H1 (cell line): ENCODE results near the gene TCF25.

ENCODE experiments used
- EZH2 ChIP-seq: fragments of 200-600 bp; sonication (generic); IDR thresholded peaks from 2 replicates; pipeline ENCODE4 v1.7.1; 2012; ENCODE audit warnings: low read depth, mild to moderate bottlenecking, moderate library complexity, low read length, inconsistent platforms; ENCODE audit not compliant: severe bottlenecking
- POLR2A ChIP-seq, 2 experiments: IDR thresholded peaks; 1 replicate in 1 of 2; 2 replicates in 1 of 2; pipeline ENCODE4 v1.6.1; 2011; ENCODE audit warnings: low read depth in 2 of 2, low read length in 2 of 2, mild to moderate bottlenecking in 2 of 2; ENCODE audit errors: control extremely low read depth in 1 of 2
- TAF1 ChIP-seq: IDR thresholded peaks from 2 replicates; pipeline ENCODE4 v1.6.1; 2011; ENCODE audit warnings: mild to moderate bottlenecking, low read depth, low read length
- TF ChIP-seq, protein P1 (sequence below), 3 experiments: IDR thresholded peaks; 1 replicate in 2 of 3; 2 replicates in 1 of 3; pipeline versions ENCODE4 v1.5.1 to v1.6.1; 2011; ENCODE audit warnings: low read length in 3 of 3, mild to moderate bottlenecking in 3 of 3, inconsistent platforms in 2 of 3, low read depth in 1 of 3, moderate library complexity in 1 of 3; ENCODE audit not compliant: insufficient read depth in 1 of 3; ENCODE audit errors: control extremely low read depth in 1 of 3

DNA sequence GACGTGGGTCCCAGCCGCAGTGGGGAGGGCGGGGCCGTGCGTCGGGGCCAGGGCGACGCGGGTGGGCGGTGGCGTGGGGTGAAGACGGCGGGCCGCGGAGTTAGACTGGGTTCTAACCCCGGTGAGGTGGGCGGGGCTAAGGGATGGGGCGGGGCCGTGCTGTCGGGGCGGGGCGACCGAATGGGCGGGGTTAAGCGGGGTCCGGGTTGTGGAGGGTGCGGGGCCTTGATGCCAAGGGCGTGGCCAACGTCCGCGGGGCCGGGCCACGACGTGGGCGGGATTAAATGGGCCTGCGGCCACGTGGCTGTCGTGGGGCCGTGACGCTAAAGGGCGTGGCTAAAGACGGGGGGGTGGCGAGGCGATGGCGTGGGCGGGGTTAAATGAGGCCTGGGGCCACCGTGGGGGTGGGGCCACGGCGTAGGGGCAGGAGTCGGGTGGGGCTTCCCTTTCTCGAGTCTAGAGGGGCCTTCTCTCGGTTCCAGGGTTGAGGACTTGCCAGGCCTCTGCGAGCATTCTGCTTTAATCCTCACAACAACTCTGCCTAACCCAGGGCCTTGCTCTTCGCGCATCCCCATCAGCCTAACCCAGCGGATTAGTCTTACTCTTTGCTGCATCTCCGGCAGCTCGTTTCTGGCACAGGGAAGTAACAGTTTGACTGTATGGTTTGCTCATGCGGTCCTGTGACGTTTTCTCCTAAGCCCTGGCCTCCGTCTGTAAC is 739 bp downstream of the TCF25 start:
- no peak; the same call in 1 of the 2 replicates for TF ChIP-seq TAF1
- TF ChIP-seq, protein P1, sequence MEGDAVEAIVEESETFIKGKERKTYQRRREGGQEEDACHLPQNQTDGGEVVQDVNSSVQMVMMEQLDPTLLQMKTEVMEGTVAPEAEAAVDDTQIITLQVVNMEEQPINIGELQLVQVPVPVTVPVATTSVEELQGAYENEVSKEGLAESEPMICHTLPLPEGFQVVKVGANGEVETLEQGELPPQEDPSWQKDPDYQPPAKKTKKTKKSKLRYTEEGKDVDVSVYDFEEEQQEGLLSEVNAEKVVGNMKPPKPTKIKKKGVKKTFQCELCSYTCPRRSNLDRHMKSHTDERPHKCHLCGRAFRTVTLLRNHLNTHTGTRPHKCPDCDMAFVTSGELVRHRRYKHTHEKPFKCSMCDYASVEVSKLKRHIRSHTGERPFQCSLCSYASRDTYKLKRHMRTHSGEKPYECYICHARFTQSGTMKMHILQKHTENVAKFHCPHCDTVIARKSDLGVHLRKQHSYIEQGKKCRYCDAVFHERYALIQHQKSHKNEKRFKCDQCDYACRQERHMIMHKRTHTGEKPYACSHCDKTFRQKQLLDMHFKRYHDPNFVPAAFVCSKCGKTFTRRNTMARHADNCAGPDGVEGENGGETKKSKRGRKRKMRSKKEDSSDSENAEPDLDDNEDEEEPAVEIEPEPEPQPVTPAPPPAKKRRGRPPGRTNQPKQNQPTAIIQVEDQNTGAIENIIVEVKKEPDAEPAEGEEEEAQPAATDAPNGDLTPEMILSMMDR (IDR thresholded peaks at IDR 0.05; ENCODE audit: control extremely low read depth in 1 of 3, insufficient read depth in 1 of 3, low read depth in 1 of 3, low read length in 3 of 3): no peak
- TF ChIP-seq EZH2: no peak
- peak in 1 of 2 experiments; percentile 35; a peak in 1 of 3 replicates for TF ChIP-seq POLR2A (IDR thresholded peaks at IDR 0.05; ENCODE audit: control extremely low read depth in 1 of 2, low read depth in 2 of 2, low read length in 2 of 2)
